ENCODE measurements around the gene ADGRA1.

ADGRA1 gene

DNA sequence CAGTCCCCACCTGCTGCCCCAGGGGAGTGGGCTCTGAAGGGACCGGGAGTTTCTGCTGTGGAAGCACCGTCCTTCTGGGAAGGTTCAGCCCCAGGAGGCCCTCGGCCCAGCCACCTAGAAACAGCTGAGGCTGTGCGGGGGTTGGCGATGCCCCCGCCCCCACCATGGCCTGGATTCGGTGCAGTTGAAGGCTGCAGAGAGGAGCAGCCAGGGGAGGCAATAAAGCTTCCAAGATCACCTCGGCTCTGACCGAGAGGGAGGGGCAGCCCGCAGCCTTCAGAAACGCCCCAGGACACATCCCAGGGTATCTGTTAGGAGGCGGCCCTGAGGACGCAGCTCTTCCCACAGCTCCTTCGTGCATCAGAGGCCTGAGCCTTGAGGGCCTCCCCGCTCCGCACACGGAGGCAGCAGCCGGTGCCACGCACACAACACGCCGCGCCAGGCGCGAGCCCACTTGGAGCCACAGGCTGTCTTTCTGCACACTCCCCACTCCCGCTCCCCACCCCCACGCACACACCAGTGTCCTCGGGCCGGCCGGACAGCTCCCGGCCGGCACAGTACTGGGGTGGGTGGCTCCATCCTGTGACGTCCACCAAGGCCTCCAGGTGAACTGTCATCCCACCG, 73.9 kb downstream of the ADGRA1 start:
- H3K9ac ChIP-seq (ENCODE audit: low read depth, low read length, poor library complexity, severe bottlenecking) = no peak overlapping the region
- no peaks in the 10 kb centered on the region for H3K79me2 ChIP-seq (ENCODE audit: insufficient read depth, low read length)
- no peaks in the 10 kb centered on the region for H4K20me1 ChIP-seq (ENCODE audit: insufficient read depth, low read length, poor library complexity, severe bottlenecking)
- no peaks in the 10 kb centered on the region for H3K9me2 ChIP-seq (replicated peaks; ENCODE audit: low read depth, low read length)
- H3K36me3 ChIP-seq (ENCODE audit: insufficient read depth, low read length) = no peaks in the 10 kb centered on the region
- H3K4me1 ChIP-seq (ENCODE audit: insufficient read depth, low read length, poor library complexity, severe bottlenecking) = no peaks in the 10 kb centered on the region
- no peak overlapping the region for H3K4me2 ChIP-seq (ENCODE audit: low read depth, low read length, poor library complexity, severe bottlenecking)
- H2AFZ ChIP-seq (ENCODE audit: low read length) = no peak overlapping the region
- no peaks in the 10 kb centered on the region for H3F3A ChIP-seq (ENCODE audit: low read depth)
- TF ChIP-seq, protein P1, sequence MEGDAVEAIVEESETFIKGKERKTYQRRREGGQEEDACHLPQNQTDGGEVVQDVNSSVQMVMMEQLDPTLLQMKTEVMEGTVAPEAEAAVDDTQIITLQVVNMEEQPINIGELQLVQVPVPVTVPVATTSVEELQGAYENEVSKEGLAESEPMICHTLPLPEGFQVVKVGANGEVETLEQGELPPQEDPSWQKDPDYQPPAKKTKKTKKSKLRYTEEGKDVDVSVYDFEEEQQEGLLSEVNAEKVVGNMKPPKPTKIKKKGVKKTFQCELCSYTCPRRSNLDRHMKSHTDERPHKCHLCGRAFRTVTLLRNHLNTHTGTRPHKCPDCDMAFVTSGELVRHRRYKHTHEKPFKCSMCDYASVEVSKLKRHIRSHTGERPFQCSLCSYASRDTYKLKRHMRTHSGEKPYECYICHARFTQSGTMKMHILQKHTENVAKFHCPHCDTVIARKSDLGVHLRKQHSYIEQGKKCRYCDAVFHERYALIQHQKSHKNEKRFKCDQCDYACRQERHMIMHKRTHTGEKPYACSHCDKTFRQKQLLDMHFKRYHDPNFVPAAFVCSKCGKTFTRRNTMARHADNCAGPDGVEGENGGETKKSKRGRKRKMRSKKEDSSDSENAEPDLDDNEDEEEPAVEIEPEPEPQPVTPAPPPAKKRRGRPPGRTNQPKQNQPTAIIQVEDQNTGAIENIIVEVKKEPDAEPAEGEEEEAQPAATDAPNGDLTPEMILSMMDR (conservative IDR thresholded peaks at IDR 0.05; ENCODE audit: low read length) = no peak
- TF ChIP-seq EZH2phosphoT487 (IDR thresholded peaks at IDR 0.05; ENCODE audit: borderline replicate concordance) = no peak
- H3K9me3 ChIP-seq (ENCODE audit: insufficient read depth, low read depth, low read length) = peaks cover 16% of the 10 kb centered on the region; the same call in 1 of the 2 replicates
- no peaks in the 10 kb centered on the region for H3K27me3 ChIP-seq (ENCODE audit: insufficient read depth, low read length, poor library complexity, severe bottlenecking)
- no peak overlapping the region for H3K4me3 ChIP-seq (ENCODE audit: low read length, poor library complexity, severe bottlenecking)

DNA sequence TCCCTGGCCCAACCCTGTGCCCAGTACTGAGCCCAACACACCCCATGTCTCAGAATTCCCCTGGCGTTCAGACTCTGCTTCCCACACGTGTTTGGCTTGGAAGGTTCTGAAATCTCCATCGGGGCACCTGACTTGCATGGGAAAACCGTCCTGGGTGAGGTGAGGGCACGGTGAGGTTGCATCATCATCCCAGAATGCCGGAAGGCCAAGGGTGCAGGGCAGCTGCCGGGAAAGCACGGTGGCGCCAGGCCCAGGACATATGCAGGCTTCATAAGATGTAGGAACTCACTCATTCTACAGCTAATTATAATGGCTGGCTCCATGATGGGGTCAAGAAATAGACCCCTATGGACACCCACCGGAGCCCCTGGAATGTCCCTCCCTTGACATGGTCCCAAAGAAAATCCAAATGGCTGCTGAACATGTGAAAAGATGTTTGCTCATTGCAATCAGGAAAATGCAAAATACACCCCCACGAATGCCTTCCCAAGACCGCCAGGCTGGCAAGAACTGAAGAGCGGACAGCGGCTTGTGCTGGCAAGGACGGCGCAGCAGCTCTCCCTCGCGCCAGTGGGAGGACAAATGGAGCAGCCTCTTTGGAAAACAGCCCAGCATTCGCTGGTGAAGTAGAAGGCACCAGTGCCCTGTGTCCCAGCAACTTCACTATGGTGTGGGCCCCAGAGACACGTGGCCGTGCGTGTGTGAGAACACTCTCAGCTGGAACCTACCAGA, 74.6 kb downstream of the ADGRA1 start:
- H3K9ac ChIP-seq (ENCODE audit: low read depth, low read length, poor library complexity, severe bottlenecking) = no peak overlapping the region
- no peaks in the 10 kb centered on the region for H3K4me1 ChIP-seq (ENCODE audit: insufficient read depth, low read length, poor library complexity, severe bottlenecking)
- no peaks in the 10 kb centered on the region for H3K79me2 ChIP-seq (ENCODE audit: insufficient read depth, low read length)
- no peaks in the 10 kb centered on the region for H3F3A ChIP-seq (ENCODE audit: low read depth)
- H3K9me2 ChIP-seq (replicated peaks; ENCODE audit: low read depth, low read length) = no peaks in the 10 kb centered on the region
- TF ChIP-seq EZH2phosphoT487 (IDR thresholded peaks at IDR 0.05; ENCODE audit: borderline replicate concordance) = no peak
- TF ChIP-seq, protein P1 (conservative IDR thresholded peaks at IDR 0.05; ENCODE audit: low read length) = no peak
- peaks cover 16% of the 10 kb centered on the region; the same call in 1 of the 2 replicates for H3K9me3 ChIP-seq (ENCODE audit: insufficient read depth, low read depth, low read length)
- H3K4me2 ChIP-seq (ENCODE audit: low read depth, low read length, poor library complexity, severe bottlenecking) = no peak overlapping the region
- no peaks in the 10 kb centered on the region for H3K36me3 ChIP-seq (ENCODE audit: insufficient read depth, low read length)
- no peaks in the 10 kb centered on the region for H4K20me1 ChIP-seq (ENCODE audit: insufficient read depth, low read length, poor library complexity, severe bottlenecking)
- H2AFZ ChIP-seq (ENCODE audit: low read length) = no peak overlapping the region
- H3K27me3 ChIP-seq (ENCODE audit: insufficient read depth, low read length, poor library complexity, severe bottlenecking) = no peaks in the 10 kb centered on the region
- no peak overlapping the region for H3K4me3 ChIP-seq (ENCODE audit: low read length, poor library complexity, severe bottlenecking)

DNA sequence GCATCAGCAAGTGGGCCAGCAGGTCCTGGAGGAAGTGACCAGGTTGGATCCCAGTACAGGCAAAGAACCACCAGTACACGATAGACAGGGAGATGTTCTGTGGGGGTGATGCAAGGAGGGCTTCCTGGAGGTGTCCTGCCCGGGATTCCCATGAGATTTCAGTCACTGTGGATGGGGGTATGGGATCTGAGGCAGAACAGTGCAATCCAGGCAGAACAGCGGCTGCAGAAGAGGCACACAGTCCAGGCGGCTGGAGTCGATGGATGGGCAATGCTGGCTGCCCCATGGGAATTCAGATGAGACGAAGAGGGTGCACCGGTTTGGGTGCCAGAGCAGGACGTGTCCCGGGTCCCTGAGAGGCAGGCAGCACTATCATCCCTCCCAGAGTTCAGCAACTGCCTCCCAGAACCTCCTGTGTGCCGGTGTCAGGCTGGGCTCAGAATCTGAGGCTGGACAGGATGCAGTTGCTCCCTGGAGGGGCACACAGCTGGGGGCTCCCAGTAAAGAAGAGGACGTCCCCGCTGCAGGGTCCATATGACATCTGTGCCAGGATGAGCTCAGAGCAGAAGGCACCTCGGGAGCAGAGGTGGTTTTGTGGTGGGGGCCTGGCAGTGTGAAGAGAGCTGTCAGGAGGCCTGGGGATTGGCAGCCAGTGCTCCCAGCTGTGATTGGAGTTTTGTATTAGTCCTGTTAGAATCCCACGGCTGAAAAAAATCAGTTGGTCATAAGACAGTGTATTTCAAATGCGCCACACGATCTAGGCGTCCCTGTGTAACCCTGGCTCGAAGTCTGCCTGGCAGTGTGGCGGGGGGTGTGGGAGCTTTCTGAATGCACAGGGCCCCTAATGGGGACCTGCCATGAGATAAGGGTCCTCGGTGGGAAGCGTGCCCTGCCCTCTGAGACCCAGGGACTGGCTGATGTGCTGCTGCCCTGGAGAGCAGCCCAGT, 75.5 kb downstream of the ADGRA1 start:
- no peaks in the 10 kb centered on the region for H3K27me3 ChIP-seq (ENCODE audit: insufficient read depth, low read length, poor library complexity, severe bottlenecking)
- H3K36me3 ChIP-seq (ENCODE audit: insufficient read depth, low read length) = no peaks in the 10 kb centered on the region
- H3K4me3 ChIP-seq (ENCODE audit: low read length, poor library complexity, severe bottlenecking) = no peak overlapping the region
- no peaks in the 10 kb centered on the region for H3K4me1 ChIP-seq (ENCODE audit: insufficient read depth, low read length, poor library complexity, severe bottlenecking)
- TF ChIP-seq EZH2phosphoT487 (IDR thresholded peaks at IDR 0.05; ENCODE audit: borderline replicate concordance) = no peak
- TF ChIP-seq, protein P1 (conservative IDR thresholded peaks at IDR 0.05; ENCODE audit: low read length) = no peak
- H3K79me2 ChIP-seq (ENCODE audit: insufficient read depth, low read length) = no peaks in the 10 kb centered on the region
- H3F3A ChIP-seq (ENCODE audit: low read depth) = no peaks in the 10 kb centered on the region
- H3K9me3 ChIP-seq (ENCODE audit: insufficient read depth, low read depth, low read length) = peaks cover 24% of the 10 kb centered on the region; the same call in 1 of the 2 replicates
- H3K9ac ChIP-seq (ENCODE audit: low read depth, low read length, poor library complexity, severe bottlenecking) = no peak overlapping the region
- H3K4me2 ChIP-seq (ENCODE audit: low read depth, low read length, poor library complexity, severe bottlenecking) = no peak overlapping the region
- no peak overlapping the region for H2AFZ ChIP-seq (ENCODE audit: low read length)
- H3K9me2 ChIP-seq (replicated peaks; ENCODE audit: low read depth, low read length) = no peaks in the 10 kb centered on the region
- no peaks in the 10 kb centered on the region for H4K20me1 ChIP-seq (ENCODE audit: insufficient read depth, low read length, poor library complexity, severe bottlenecking)
